Measurements from ENCODE around the gene PCDHA6.
"Not testable (repeated sequence)": the region's sequence is repeated elsewhere in the genome, so short reads cannot be mapped to it uniquely, and the experiment has no call there.

The PCDHA6 gene

DNA sequence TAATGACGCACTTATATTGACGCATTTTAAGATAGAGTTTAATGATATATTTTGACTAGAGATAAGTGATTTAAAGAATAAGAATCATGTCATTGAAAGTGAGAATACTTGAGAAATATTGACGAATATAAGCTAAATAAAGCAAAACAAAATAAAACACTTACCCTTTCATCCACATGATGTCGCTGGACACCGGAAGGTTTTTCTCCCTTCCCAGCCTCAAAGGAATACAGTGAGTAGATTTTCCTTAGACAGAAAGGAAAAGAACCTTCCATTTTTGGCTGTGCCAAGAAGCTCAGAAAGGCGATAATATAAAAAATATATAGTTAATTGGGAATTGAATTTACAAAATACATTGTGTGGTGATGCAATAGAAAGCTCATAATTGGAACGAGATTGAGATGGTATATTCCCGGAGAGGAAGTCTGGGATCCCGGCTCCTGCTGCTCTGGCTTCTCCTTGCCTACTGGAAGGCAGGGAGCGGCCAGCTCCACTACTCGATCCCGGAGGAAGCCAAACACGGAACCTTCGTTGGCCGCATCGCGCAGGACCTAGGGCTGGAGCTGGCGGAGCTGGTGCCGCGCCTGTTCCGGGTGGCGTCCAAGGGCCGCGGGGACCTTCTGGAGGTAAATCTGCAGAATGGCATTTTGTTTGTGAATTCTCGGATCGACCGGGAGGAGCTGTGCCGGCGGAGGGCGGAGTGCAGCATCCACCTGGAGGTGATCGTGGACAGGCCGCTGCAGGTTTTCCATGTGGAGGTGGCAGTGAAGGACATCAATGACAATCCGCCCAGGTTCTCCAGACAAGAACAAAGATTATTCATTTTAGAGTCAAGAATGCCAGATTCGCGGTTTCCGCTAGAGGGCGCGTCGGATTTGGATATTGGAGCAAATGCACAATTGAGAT, 6.1 kb upstream of the PCDHA6 start, which contains the start of gene PCDHA5:
TSS of gene PCDHA5 (plus strand) at position 239 of the 906 bp plus-strand sequence.
- no peak for DNase-seq (ENCODE audit: low read depth)

DNA sequence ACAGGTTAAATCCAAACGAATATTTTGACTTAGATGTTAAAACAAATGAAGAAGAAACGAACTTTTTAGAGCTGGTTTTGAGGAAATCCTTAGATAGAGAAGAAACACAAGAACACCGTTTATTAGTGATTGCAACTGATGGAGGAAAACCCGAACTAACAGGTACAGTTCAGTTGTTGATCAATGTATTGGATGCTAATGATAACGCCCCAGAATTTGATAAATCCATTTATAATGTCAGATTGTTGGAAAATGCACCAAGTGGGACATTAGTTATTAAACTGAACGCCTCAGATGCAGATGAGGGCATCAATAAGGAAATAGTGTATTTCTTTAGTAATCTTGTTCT, 5.5 kb upstream of the PCDHA6 start:
- no peak for DNase-seq (ENCODE audit: low read depth)

DNA sequence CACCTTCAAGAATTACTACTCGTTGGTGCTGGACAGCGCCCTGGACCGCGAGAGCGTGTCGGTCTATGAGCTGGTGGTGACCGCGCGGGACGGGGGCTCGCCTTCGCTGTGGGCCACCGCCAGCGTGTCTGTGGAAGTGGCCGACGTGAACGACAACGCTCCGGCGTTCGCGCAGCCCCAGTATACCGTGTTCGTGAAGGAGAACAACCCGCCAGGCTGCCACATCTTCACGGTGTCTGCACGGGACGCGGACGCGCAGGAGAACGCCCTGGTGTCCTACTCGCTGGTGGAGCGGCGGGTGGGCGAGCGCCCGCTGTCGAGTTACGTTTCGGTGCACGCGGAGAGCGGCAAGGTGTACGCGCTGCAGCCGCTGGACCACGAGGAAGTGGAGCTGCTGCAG, 4.8 kb upstream of the PCDHA6 start:
- DNase-seq (ENCODE audit: low read depth): not testable (repeated sequence)

DNA sequence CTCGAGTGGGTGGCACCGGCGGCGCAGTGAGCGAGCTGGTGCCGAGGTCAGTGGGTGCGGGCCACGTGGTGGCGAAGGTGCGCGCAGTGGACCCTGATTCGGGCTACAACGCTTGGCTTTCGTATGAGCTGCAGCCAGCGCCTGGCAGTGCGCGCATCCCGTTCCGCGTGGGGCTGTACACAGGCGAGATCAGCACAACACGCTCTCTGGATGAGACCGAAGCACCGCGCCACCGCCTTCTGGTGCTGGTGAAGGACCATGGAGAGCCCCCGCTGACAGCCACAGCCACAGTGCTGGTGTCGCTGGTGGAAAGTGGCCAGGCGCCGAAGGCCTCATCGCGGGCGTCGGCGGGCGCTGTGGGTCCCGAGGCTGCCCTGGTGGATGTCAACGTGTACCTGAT, 4.3 kb upstream of the PCDHA6 start:
- no peak for DNase-seq (ENCODE audit: low read depth)

DNA sequence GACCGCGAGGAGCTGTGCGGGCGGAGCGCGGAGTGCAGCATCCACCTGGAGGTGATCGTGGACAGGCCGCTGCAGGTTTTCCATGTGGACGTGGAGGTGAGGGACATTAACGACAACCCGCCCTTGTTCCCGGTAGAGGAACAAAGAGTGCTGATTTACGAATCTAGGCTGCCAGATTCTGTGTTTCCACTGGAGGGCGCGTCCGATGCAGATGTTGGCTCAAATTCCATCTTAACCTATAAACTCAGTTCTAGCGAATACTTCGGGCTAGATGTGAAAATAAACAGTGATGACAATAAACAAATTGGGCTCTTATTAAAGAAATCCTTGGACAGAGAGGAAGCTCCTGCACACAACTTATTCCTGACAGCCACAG, 590 bp downstream of the PCDHA6 start:
- DNase-seq (ENCODE audit: low read depth): no peak

DNA sequence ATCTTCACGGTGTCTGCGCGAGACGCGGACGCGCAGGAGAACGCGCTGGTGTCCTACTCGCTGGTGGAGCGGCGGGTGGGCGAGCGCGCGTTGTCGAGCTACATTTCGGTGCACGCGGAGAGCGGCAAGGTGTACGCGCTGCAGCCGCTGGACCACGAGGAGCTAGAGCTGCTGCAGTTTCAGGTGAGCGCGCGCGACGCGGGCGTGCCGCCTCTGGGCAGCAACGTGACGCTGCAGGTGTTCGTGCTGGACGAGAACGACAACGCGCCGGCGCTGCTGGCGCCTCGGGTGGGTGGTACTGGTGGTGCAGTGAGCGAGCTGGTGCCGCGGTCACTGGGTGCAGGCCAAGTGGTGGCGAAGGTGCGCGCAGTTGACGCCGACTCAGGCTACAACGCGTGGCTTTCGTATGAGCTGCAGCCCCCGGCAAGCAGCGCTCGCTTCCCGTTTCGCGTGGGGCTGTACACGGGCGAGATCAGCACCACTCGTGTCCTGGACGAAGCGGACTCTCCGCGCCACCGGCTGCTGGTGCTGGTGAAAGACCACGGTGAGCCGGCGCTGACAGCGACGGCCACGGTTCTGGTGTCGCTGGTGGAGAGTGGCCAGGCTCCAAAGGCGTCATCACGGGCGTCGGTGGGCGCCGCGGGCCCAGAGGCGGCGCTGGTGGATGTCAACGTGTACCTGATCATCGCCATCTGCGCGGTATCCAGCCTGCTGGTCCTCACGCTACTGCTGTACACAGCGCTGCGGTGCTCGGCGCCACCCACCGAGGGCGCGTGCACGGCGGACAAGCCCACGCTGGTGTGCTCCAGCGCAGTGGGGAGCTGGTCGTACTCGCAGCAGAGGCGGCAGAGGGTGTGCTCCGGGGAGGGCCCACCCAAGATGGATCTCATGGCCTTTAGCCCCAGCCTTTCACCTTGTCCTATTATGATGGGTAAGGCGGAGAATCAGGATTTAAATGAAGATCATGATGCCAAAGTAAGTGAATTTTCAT, 2.0 kb downstream of the PCDHA6 start:
- not testable (repeated sequence) for DNase-seq (ENCODE audit: low read depth)

DNA sequence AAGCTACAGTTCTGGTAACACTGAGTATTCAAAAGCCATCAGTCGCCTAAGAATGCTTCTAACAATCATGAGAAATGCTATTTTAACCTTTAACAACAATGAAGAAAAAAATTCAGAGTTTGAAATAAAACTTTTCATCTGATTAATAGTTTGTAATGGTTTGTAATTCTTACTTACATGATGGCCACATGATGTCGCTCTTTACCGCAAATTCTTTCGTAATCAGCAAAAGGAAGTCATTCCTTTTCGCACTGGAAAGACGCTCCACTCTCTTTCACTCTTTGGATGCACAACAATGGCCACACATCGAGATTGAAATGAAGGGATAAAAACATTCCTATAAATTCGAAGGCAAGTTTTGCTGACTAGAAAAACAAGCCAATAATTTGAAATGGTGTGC, 6.2 kb downstream of the PCDHA6 start, which contains the start of gene PCDHA7:
TSS of gene PCDHA7 (plus strand) at position 277 of the 400 bp plus-strand sequence. CDS start at position 392, 115 bp downstream.
- no peak for DNase-seq (ENCODE audit: low read depth)

DNA sequence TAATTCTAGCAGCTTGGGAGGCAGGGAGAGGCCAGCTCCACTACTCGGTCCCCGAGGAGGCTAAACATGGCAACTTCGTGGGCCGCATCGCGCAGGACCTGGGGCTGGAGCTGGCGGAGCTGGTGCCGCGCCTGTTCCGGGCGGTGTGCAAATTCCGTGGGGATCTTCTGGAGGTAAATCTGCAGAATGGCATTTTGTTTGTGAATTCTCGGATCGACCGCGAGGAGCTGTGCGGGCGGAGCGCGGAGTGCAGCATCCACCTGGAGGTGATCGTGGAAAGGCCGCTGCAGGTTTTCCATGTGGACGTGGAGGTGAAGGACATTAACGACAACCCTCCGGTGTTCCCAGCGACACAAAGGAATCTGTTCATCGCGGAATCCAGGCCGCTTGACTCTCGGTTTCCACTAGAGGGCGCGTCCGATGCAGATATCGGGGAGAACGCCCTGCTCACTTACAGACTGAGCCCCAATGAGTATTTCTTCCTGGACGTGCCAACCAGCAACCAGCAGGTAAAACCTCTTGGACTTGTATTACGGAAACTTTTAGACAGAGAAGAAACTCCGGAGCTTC, 6.8 kb downstream of the PCDHA6 start:
- not testable (repeated sequence) for DNase-seq (ENCODE audit: low read depth)

DNA sequence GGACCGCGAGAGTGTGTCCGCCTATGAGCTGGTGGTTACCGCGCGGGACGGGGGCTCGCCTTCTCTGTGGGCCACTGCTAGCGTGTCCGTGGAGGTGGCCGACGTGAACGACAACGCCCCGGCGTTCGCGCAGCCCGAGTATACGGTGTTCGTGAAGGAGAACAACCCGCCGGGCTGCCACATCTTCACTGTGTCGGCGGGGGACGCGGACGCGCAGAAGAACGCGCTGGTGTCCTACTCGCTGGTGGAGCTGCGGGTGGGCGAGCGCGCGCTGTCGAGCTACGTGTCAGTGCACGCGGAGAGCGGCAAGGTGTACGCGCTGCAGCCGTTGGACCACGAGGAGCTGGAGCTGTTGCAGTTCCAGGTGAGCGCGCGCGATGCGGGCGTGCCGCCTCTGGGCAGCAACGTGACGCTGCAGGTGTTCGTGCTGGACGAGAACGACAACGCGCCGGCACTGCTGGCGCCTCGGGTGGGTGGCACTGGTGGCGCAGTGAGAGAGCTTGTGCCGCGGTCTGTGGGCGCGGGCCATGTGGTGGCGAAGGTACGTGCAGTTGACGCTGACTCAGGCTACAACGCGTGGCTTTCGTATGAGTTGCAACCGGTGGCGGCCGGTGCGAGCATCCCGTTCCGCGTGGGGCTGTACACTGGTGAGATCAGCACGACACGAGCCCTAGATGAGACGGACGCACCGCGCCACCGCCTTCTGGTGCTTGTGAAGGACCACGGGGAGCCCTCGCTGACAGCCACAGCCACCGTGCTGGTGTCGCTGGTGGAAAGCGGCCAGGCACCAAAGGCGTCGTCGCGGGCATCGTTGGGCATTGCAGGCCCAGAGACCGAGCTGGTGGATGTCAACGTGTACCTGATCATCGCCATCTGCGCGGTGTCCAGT, 8.1 kb downstream of the PCDHA6 start:
- DNase-seq (ENCODE audit: low read depth): no peak

DNA sequence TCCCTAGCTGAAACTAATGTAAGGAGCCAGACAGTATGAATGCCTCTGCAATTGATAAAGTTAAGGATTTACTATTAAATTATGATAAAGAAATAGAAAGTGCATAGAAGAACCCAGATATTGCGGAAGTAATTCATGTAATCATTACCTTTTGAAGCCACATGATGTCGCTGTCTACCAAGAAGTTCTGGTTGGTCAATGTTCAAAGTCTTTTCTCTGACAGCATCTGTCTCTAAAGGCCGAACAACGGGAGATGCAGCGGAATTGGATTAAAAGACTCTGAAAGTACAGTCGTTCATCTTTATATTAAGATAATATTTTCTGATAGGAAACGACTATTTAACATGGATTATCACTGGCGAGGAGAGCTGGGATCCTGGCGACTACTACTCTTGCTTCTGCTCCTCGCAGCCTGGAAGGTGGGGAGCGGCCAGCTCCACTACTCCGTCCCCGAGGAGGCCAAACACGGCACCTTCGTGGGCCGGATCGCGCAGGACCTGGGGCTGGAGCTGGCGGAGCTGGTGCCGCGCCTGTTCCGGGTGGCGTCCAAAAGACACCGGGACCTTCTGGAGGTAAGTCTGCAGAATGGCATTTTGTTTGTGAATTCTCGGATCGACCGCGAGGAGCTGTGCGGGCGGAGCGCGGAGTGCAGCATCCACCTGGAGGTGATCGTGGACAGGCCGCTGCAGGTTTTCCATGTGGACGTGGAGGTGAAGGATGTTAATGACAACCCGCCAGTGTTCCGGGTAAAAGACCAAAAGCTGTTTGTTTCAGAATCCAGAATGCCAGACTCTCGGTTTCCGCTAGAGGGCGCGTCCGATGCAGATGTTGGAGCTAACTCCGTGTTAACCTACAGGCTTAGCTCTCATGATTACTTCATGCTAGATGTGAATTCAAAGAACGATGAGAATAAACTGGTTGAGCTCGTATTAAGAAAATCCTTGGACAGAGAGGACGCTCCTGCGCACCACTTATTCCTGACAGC, 13.5 kb downstream of the PCDHA6 start, which contains the start of gene PCDHA8:
TSS of gene PCDHA8 (plus strand) at position 210 of the 985 bp plus-strand sequence. CDS start at position 345, 135 bp downstream.
- no peak for DNase-seq (ENCODE audit: low read depth)

DNA sequence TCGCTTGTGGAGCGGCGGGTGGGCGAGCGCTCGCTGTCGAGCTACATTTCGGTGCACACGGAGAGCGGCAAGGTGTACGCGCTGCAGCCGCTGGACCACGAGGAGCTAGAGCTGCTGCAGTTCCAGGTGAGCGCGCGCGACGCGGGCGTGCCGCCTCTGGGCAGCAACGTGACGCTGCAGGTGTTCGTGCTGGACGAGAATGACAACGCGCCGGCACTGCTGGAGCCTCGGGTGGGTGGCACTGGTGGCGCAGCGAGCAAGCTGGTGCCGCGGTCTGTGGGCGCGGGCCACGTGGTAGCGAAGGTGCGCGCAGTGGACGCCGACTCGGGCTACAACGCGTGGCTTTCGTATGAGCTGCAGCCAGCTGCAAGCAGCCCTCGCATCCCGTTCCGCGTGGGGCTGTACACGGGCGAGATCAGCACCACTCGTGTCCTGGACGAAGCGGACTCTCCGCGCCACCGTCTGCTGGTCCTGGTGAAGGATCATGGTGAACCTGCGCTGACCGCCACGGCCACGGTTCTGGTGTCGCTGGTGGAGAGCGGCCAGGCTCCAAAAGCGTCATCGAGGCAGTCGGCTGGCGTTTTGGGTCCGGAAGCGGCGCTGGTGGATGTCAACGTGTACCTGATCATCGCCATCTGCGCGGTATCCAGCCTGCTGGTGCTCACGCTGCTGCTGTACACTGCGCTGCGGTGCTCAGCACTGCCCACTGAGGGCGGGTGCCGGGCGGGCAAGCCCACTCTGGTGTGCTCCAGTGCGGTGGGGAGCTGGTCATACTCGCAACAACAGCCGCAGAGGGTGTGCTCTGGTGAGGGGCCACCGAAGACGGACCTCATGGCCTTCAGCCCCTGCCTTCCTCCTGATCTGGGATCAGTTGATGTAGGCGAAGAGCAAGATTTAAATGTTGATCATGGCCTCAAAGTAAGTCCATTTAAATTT, 15.3 kb downstream of the PCDHA6 start:
- DNase-seq (ENCODE audit: low read depth): no peak

DNA sequence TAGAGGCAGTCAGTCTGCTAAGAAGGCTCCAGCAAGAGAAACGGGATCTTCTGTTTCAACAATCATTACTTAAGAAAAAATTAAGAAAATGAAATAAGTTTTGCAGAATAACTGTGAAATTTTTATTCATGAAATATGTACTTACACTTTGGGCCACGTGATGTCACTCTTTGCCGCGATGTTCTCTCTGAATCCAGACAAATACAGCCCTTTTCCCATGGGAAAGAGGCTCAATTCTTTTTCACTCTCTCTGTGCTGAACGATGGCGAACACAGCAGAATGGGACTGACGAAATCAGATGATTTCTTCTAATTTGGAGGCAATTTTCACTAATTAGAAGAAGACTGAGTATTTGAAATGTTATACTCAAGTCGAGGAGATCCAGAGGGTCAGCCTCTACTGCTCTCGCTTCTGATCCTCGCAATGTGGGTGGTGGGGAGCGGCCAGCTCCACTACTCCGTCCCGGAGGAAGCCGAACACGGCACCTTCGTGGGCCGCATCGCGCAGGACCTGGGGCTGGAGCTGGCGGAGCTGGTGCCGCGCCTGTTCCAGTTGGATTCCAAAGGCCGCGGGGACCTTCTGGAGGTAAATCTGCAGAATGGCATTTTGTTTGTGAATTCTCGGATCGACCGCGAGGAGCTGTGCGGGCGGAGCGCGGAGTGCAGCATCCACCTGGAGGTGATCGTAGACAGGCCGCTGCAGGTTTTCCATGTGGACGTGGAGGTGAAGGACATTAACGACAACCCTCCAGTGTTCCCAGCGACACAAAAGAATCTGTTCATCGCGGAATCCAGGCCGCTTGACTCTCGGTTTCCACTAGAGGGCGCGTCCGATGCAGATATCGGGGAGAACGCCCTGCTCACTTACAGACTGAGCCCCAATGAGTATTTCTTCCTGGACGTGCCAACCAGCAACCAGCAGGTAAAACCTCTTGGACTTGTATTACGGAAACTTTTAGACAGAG, 20.7 kb downstream of the PCDHA6 start, which contains the start of gene PCDHA9:
TSS of gene PCDHA9 (plus strand) at position 244 of the 964 bp plus-strand sequence. CDS start at position 358, 114 bp downstream.
- not testable (repeated sequence) for DNase-seq (ENCODE audit: low read depth)

DNA sequence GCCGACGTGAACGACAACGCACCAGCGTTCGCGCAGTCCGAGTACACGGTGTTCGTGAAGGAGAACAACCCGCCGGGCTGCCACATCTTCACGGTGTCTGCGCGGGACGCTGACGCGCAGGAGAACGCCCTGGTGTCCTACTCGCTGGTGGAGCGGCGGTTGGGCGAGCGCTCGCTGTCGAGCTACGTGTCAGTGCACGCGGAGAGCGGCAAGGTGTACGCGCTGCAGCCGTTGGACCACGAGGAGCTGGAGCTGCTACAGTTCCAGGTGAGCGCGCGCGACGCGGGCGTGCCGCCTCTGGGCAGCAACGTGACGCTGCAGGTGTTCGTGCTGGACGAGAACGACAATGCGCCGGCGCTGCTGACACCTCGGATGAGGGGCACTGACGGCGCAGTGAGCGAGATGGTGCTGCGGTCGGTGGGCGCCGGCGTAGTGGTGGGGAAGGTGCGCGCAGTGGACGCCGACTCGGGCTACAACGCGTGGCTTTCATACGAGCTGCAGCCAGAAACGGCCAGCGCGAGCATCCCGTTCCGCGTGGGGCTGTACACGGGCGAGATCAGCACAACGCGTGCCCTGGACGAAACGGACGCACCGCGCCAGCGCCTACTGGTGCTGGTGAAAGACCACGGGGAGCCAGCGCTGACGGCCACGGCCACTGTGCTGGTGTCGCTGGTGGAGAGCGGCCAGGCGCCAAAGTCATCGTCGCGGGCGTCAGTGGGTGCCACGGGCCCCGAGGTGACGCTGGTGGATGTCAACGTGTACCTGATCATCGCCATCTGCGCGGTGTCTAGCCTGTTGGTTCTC, 22.3 kb downstream of the PCDHA6 start:
- DNase-seq (ENCODE audit: low read depth): not testable (repeated sequence)

DNA sequence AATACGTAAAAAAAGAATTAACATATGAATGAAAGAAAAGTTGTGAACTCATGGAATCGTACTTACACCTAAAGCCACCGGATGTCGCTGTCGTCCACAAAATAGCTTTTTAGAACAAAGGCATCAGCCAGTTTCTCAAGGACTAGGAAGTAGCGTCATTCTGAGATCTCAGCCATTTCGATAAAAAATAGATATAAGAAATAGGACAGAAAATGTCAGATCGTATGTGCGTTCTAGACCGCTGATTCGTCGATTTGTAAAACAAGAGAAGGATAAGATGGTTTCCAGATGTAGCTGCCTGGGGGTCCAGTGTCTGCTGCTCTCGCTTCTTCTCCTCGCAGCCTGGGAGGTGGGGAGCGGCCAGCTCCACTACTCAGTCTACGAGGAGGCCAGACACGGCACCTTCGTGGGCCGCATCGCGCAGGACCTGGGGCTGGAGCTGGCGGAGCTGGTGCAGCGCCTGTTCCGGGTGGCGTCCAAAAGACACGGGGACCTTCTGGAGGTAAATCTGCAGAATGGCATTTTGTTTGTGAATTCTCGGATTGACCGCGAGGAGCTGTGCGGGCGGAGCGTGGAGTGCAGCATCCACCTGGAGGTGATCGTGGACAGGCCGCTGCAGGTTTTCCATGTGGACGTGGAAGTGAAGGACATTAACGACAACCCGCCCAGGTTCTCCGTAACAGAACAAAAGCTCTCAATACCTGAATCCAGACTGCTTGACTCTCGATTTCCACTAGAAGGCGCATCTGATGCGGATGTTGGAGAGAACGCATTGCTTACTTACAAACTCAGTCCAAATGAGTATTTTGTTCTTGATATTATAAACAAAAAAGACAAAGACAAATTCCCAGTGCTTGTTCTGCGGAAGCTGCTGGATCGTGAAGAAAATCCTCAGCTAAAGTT, 28.3 kb downstream of the PCDHA6 start, which contains the start of gene PCDHA10:
TSS of gene PCDHA10 (plus strand) at position 126 of the 903 bp plus-strand sequence. CDS start at position 278, 152 bp downstream.
- DNase-seq (ENCODE audit: low read depth): no peak

All from GM04504 (cell line).